ENCODE data around the gene OTOF. TPM values are rescaled to one million over a fixed set of nuclear protein-coding genes. Genes with fewer than 3 reads are reported as not detected.

The OTOF gene
- total and polyA plus RNA-seq, 4 donors = 0.03 to 0.09 (median 0.08) TPM; not detected in 1

DNA sequence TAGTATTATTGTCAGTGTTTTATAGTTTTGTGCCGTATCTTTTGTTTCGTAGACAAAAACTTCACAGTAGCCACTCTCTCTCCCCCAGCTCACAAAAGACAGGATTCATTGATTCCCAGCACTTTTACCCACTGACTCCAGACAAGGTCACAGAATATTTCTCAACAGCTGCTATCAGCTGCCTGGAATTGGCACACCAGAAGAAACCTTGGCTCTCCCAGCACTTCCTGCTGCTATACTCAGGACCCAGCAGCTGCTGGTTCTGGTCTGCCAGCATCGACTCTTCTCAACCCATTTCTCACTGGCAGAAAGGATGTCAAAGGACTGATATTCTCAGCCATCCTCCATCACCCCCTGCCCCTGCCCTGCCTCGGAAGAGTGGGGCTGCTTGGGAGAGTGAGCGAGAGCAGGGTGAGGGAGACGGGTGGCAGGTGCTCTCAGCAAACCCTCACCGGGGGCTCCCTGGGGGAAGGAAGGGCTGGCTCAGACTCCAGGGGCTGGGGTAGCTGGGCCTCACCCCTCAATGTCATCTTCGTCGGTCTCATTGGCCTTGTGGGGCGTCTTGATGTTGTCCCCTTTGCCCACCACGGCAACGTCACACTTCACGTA lies 6.1 kb upstream of the OTOF start:
- Histone ChIP-seq H3K27ac (ENCODE audit: low read depth in 1 of 2, low read length in 1 of 2) (no peak overlapping the region), H3K9me3 (ENCODE audit: control insufficient read depth in 4 of 4, insufficient read depth in 3 of 4, low read length in 3 of 4) (no peaks in the 10 kb centered on the region), H3K4me3 (no peak overlapping the region), H3K27me3 (ENCODE audit: control insufficient read depth in 3 of 3, insufficient read depth in 3 of 3, low read length in 2 of 3) (peaks cover 0 to 3% (median 0%) of the 10 kb centered on the region in 3 donors), H3K4me1 (ENCODE audit: control insufficient read depth in 5 of 5, insufficient read depth in 5 of 5, low read length in 5 of 5) (peaks cover 0 to 23% (median 6%) of the 10 kb centered on the region in 5 donors), H3K9ac (ENCODE audit: insufficient read depth in 1 of 2, low read length in 2 of 2) (no peak overlapping the region), H3K36me3 (ENCODE audit: control insufficient read depth in 4 of 4, insufficient read depth in 4 of 4, low read length in 4 of 4) (no peaks in the 10 kb centered on the region)
- DNase-seq (peak; percentile 72 to 88 (median 86)), ATAC-seq (ENCODE audit: insufficient read depth, low FRiP score) (no peak)
- WGBS, 2 donors = 74 to 83% methylated on average over 13 of the region's 13 CpGs
- TF ChIP-seq, protein P1, sequence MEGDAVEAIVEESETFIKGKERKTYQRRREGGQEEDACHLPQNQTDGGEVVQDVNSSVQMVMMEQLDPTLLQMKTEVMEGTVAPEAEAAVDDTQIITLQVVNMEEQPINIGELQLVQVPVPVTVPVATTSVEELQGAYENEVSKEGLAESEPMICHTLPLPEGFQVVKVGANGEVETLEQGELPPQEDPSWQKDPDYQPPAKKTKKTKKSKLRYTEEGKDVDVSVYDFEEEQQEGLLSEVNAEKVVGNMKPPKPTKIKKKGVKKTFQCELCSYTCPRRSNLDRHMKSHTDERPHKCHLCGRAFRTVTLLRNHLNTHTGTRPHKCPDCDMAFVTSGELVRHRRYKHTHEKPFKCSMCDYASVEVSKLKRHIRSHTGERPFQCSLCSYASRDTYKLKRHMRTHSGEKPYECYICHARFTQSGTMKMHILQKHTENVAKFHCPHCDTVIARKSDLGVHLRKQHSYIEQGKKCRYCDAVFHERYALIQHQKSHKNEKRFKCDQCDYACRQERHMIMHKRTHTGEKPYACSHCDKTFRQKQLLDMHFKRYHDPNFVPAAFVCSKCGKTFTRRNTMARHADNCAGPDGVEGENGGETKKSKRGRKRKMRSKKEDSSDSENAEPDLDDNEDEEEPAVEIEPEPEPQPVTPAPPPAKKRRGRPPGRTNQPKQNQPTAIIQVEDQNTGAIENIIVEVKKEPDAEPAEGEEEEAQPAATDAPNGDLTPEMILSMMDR (IDR thresholded peaks at IDR 0.05; ENCODE audit: control extremely low read depth, extremely low read depth) = no peak

DNA sequence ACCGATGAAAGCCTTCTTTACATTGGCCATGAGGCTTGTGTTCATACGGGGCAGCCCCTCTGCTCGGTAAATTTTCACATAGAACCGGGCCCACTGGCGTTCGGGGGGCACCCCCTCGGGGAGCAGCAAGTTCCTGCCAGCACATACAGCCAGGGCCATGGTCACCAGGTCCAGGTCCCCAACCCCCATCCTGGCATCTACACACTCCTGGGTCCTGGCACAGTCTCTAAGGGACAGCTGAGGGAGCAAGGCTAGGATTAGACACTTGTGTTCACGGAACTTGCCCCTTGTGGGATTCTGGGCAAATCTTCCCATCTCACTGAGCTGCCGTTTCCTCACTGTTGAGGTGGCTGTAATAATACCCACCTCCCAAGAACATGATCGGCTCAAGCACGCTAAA lies 5.6 kb upstream of the OTOF start:
- DNase-seq = no peak
- Histone ChIP-seq H3K36me3 (ENCODE audit: control insufficient read depth in 4 of 4, insufficient read depth in 4 of 4, low read length in 4 of 4) (no peaks in the 10 kb centered on the region), H3K9me3 (ENCODE audit: control insufficient read depth in 4 of 4, insufficient read depth in 3 of 4, low read length in 3 of 4) (no peaks in the 10 kb centered on the region), H3K4me1 (ENCODE audit: control insufficient read depth in 5 of 5, insufficient read depth in 5 of 5, low read length in 5 of 5) (peaks cover 0 to 23% (median 6%) of the 10 kb centered on the region in 5 donors), H3K4me3 (no peak overlapping the region), H3K9ac (ENCODE audit: insufficient read depth in 1 of 2, low read length in 2 of 2) (no peak overlapping the region), H3K27ac (ENCODE audit: low read depth in 1 of 2, low read length in 1 of 2) (no peak overlapping the region), H3K27me3 (ENCODE audit: control insufficient read depth in 3 of 3, insufficient read depth in 3 of 3, low read length in 2 of 3) (peaks cover 0 to 3% (median 0%) of the 10 kb centered on the region in 3 donors)
- TF ChIP-seq, protein P1 (IDR thresholded peaks at IDR 0.05; ENCODE audit: control extremely low read depth, extremely low read depth) = no peak
- ATAC-seq (ENCODE audit: insufficient read depth, low FRiP score) = no peak
- 87 to 88% methylated on average over 11 of the region's 11 CpGs for WGBS, 2 donors

DNA sequence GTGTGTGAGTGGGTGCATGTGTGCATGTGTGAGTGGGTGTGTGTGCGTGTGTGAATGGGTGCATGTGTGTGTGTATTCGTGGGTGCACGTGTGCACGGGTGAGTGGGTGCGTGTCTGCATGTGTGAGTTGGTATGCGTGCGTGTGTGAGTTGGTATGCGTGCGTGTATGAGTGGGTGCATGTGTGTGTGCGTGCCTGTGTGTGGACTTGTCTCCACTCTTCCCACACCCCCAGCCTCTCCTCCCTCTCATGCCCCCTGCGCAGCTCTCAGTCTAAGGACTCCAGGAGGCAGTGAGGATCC lies 5.1 kb upstream of the OTOF start:
- no peak overlapping the region for H3K27ac ChIP-seq (ENCODE audit: low read depth in 1 of 2, low read length in 1 of 2)
- no peak overlapping the region for H3K4me3 ChIP-seq
- peaks cover 0 to 27% (median 6%) of the 10 kb centered on the region in 5 donors for H3K4me1 ChIP-seq (ENCODE audit: control insufficient read depth in 5 of 5, insufficient read depth in 5 of 5, low read length in 5 of 5)
- 95 to 96% methylated on average over 10 to 11 of the region's 11 CpGs for WGBS, 2 donors
- H3K27me3 ChIP-seq (ENCODE audit: control insufficient read depth in 3 of 3, insufficient read depth in 3 of 3, low read length in 2 of 3) = peaks cover 0 to 3% (median 0%) of the 10 kb centered on the region in 3 donors
- no peaks in the 10 kb centered on the region for H3K36me3 ChIP-seq (ENCODE audit: control insufficient read depth in 4 of 4, insufficient read depth in 4 of 4, low read length in 4 of 4)
- TF ChIP-seq, protein P1 (IDR thresholded peaks at IDR 0.05; ENCODE audit: control extremely low read depth, extremely low read depth) = no peak
- H3K9ac ChIP-seq (ENCODE audit: insufficient read depth in 1 of 2, low read length in 2 of 2) = no peak overlapping the region
- no peak for ATAC-seq (ENCODE audit: insufficient read depth, low FRiP score)
- no peak for DNase-seq
- H3K9me3 ChIP-seq (ENCODE audit: control insufficient read depth in 4 of 4, insufficient read depth in 3 of 4, low read length in 3 of 4) = no peaks in the 10 kb centered on the region
